Endothelial cell of umbilical vein (primary cell): ENCODE measurements around the gene NDUFA12.
A peak's percentile ranks its signal among the peaks of the same experiment; 100 is the strongest.

ENCODE experiments used
- CTCF ChIP-seq, 2 donors: IDR thresholded peaks; 1 replicate in 1 of 2; 2 replicates in 1 of 2; pipeline ENCODE4 v1.5.1; 2011; ENCODE audit warnings: low read length in 2 of 2, mild to moderate bottlenecking in 2 of 2, moderate library complexity in 2 of 2, control low read depth in 1 of 2, inconsistent platforms in 1 of 2, low read depth in 1 of 2; ENCODE audit not compliant: insufficient read depth in 1 of 2; ENCODE audit errors: extremely low read depth in 1 of 2
- EZH2 ChIP-seq: IDR thresholded peaks from 2 replicates; pipeline ENCODE4 v1.6.1; 2012; ENCODE audit warnings: borderline replicate concordance, low read depth, mild to moderate bottlenecking, moderate library complexity, low read length, inconsistent platforms; ENCODE audit not compliant: severe bottlenecking
- MYC ChIP-seq: IDR thresholded peaks from one replicate; pipeline ENCODE4 v1.6.1; 2011; ENCODE audit warnings: mild to moderate bottlenecking, low read depth, low read length
- POLR2A ChIP-seq: IDR thresholded peaks from 2 replicates; pipeline ENCODE4 v1.6.1; 2012; ENCODE audit warnings: low read depth, mild to moderate bottlenecking, control low read depth, low read length

- TF ChIP-seq EZH2 (no peak), POLR2A (peak; percentile 90), CTCF (IDR thresholded peaks at IDR 0.05; ENCODE audit: extremely low read depth in 1 of 2, insufficient read depth in 1 of 2, low read depth in 1 of 2, low read length in 2 of 2) (no peak), MYC (no peak)
Measured at GRCh38 chr12:95003213-95003920, at the start of gene NDUFA12.
